Suprapubic skin (tissue), 3 donors: ENCODE measurements around the gene ASRGL1.

ENCODE experiments used
- EP300 ChIP-seq: sonication (generic); formaldehyde crosslinking; IDR thresholded peaks from one replicate; pipeline ENCODE4 v1.6.1; 2017; ENCODE audit warnings: antibody characterized with exemption
- POLR2A ChIP-seq, 2 donors: fragments of 450-650 bp; IDR thresholded peaks; one replicate each; pipeline ENCODE4 v1.6.1; 2017; ENCODE audit warnings: antibody characterized with exemption in 2 of 2, mild to moderate bottlenecking in 2 of 2, moderate library complexity in 2 of 2
- TF ChIP-seq, protein P1 (sequence below), 2 donors: fragments of 200-600 bp in 1 of 2; fragments of 450-650 bp in 1 of 2; sonication (generic) in 1 of 2; IDR thresholded peaks; one replicate each; pipeline ENCODE4 v1.5.1; 2016 to 2019; ENCODE audit warnings: antibody characterized with exemption in 2 of 2, mild to moderate bottlenecking in 1 of 2, moderate library complexity in 1 of 2

DNA sequence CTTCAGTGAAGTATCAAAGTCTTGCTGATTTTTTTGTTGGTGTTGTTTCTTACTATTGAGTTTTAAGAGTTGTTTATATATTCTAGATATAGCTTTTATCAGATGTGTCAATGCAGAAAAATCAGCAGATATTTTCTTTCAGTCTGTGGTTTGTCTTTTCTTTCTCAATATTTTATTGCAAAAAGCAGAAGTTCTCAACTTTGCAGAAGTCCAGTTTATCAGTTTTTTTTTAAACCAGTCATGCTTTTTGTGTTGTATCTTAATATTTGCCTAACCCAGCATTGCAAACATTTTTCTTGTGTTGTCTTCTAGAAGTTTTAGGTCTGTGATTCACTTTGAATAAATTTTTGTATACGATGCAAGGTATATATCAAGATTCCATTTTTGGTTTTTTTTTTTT is 7.0 kb downstream of the ASRGL1 start:
- no peak for TF ChIP-seq EP300
- TF ChIP-seq POLR2A (IDR thresholded peaks at IDR 0.05): no peak
- TF ChIP-seq, protein P1, sequence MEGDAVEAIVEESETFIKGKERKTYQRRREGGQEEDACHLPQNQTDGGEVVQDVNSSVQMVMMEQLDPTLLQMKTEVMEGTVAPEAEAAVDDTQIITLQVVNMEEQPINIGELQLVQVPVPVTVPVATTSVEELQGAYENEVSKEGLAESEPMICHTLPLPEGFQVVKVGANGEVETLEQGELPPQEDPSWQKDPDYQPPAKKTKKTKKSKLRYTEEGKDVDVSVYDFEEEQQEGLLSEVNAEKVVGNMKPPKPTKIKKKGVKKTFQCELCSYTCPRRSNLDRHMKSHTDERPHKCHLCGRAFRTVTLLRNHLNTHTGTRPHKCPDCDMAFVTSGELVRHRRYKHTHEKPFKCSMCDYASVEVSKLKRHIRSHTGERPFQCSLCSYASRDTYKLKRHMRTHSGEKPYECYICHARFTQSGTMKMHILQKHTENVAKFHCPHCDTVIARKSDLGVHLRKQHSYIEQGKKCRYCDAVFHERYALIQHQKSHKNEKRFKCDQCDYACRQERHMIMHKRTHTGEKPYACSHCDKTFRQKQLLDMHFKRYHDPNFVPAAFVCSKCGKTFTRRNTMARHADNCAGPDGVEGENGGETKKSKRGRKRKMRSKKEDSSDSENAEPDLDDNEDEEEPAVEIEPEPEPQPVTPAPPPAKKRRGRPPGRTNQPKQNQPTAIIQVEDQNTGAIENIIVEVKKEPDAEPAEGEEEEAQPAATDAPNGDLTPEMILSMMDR (IDR thresholded peaks at IDR 0.05): no peak
